Immature natural killer cell (primary cell): ENCODE results near the gene CCND1. TPM values are rescaled to one million over a fixed set of nuclear protein-coding genes. Genes with fewer than 3 reads are reported as not detected.
A peak's percentile ranks its signal among the peaks of the same experiment; 100 is the strongest.
"Not testable (repeated sequence)": the region's sequence is repeated elsewhere in the genome, so short reads cannot be mapped to it uniquely, and the experiment has no call there.

Source experiments
- DNase-seq, 3 donors: peaks; one replicate each; pipeline ENCODE4 v3.0.0; 2022; ENCODE audit warnings: mixed read lengths in 1 of 3
- H3K27ac Mint-ChIP-seq, 6 donors: one replicate each; pipeline ENCODE4 v1.8.0; 2020; ENCODE audit warnings: mixed read lengths in 6 of 6, mild to moderate bottlenecking in 5 of 6, inconsistent platforms in 4 of 6, moderate library complexity in 3 of 6
- H3K27me3 Mint-ChIP-seq, 3 donors: one replicate each; pipeline ENCODE4 v1.8.0; 2020 to 2021; ENCODE audit warnings: low read depth in 3 of 3, mild to moderate bottlenecking in 3 of 3, mixed read lengths in 3 of 3, moderate library complexity in 3 of 3, inconsistent platforms in 1 of 3
- H3K36me3 Mint-ChIP-seq, 3 donors: one replicate each; pipeline ENCODE4 v1.8.0; 2020; ENCODE audit warnings: mixed read lengths in 3 of 3, inconsistent platforms in 2 of 3, mild to moderate bottlenecking in 2 of 3
- H3K4me1 Mint-ChIP-seq, 2 donors: one replicate each; pipeline ENCODE4 v1.8.0; 2020; ENCODE audit warnings: inconsistent platforms in 2 of 2, mild to moderate bottlenecking in 2 of 2, mixed read lengths in 2 of 2, moderate library complexity in 1 of 2
- H3K4me3 Mint-ChIP-seq, 5 donors: one replicate each; pipeline ENCODE4 v1.8.0; 2020; ENCODE audit warnings: mild to moderate bottlenecking in 5 of 5, mixed read lengths in 5 of 5, inconsistent platforms in 3 of 5, moderate library complexity in 3 of 5
- H3K9me3 Mint-ChIP-seq, 6 donors: one replicate each; pipeline ENCODE4 v1.8.0; 2020; ENCODE audit warnings: mild to moderate bottlenecking in 6 of 6, mixed read lengths in 6 of 6, inconsistent platforms in 4 of 6, moderate library complexity in 3 of 6
- polyA plus RNA-seq, 3 donors: library from polyadenylated mRNA; unstranded; fragments of 300-500 nt; fragmentation: Illumina TruSeq; gene quantifications; one replicate each; pipeline ENCODE4 v1.2.3, GENCODE V29; 2021

Gene CCND1
- polyA plus RNA-seq, 3 donors from 2014 or later: 0.85 to 1.3 TPM; not detected in 1

GRCh38 chr11:69682221-69682620, 41.3 kb downstream of the CCND1 start:
- no peak overlapping the region for H3K27ac Mint-ChIP-seq
- DNase-seq: no peak
- H3K4me3 Mint-ChIP-seq: no peak overlapping the region
- peaks cover 6 to 10% of the 10 kb centered on the region in 2 donors for H3K4me1 Mint-ChIP-seq
- peaks cover 2 to 3% (median 3%) of the 10 kb centered on the region in 3 donors for H3K27me3 Mint-ChIP-seq
- no peaks in the 10 kb centered on the region for H3K36me3 Mint-ChIP-seq
- no peaks in the 10 kb centered on the region for H3K9me3 Mint-ChIP-seq

GRCh38 chr11:69682681-69683326, 41.8 kb downstream of the CCND1 start:
- Mint-ChIP-seq H3K9me3 (no peaks in the 10 kb centered on the region), H3K27me3 (peaks cover 2 to 3% (median 3%) of the 10 kb centered on the region in 3 donors), H3K4me1 (peaks cover 6 to 10% of the 10 kb centered on the region in 2 donors), H3K36me3 (no peaks in the 10 kb centered on the region), H3K4me3 (no peak overlapping the region), H3K27ac (no peak overlapping the region)
- no peak for DNase-seq

GRCh38 chr11:69683764-69684333, 42.9 kb downstream of the CCND1 start:
- H3K9me3 Mint-ChIP-seq: no peaks in the 10 kb centered on the region
- peaks cover 6 to 10% of the 10 kb centered on the region in 2 donors for H3K4me1 Mint-ChIP-seq
- no peaks in the 10 kb centered on the region for H3K36me3 Mint-ChIP-seq
- H3K27me3 Mint-ChIP-seq: peaks cover 2 to 8% (median 4%) of the 10 kb centered on the region in 3 donors
- no peak for DNase-seq
- no peak overlapping the region for H3K27ac Mint-ChIP-seq
- H3K4me3 Mint-ChIP-seq: no peak overlapping the region

- DNase-seq: no peak
- peaks cover 6 to 10% of the 10 kb centered on the region in 2 donors for H3K4me1 Mint-ChIP-seq
- H3K27ac Mint-ChIP-seq: no peak overlapping the region
- H3K36me3 Mint-ChIP-seq: no peaks in the 10 kb centered on the region
- H3K9me3 Mint-ChIP-seq: no peaks in the 10 kb centered on the region
- H3K4me3 Mint-ChIP-seq: no peak overlapping the region
- H3K27me3 Mint-ChIP-seq: peaks cover 2 to 12% (median 4%) of the 10 kb centered on the region in 3 donors
These were observed 43.7 kb downstream of the CCND1 start for GRCh38 chr11:69684651-69685050.

GRCh38 chr11:69685348-69685747, 44.4 kb downstream of the CCND1 start:
- H3K9me3 Mint-ChIP-seq: no peaks in the 10 kb centered on the region
- H3K4me3 Mint-ChIP-seq: peak overlapping the region; percentile 26 to 69 (median 59)
- H3K4me1 Mint-ChIP-seq: peaks cover 6 to 10% of the 10 kb centered on the region in 2 donors
- DNase-seq: no peak
- peaks cover 4 to 12% (median 6%) of the 10 kb centered on the region in 3 donors for H3K27me3 Mint-ChIP-seq
- no peaks in the 10 kb centered on the region for H3K36me3 Mint-ChIP-seq
- H3K27ac Mint-ChIP-seq: no peak overlapping the region

- no peak overlapping the region for H3K4me3 Mint-ChIP-seq
These were observed 45.5 kb downstream of the CCND1 start for GRCh38 chr11:69686452-69686851.

GRCh38 chr11:69686856-69687255, 45.9 kb downstream of the CCND1 start:
- no peak for DNase-seq
- no peak overlapping the region for H3K27ac Mint-ChIP-seq
- H3K9me3 Mint-ChIP-seq: no peaks in the 10 kb centered on the region
- H3K4me1 Mint-ChIP-seq: peaks cover 6 to 10% of the 10 kb centered on the region in 2 donors
- peaks cover 4 to 12% (median 6%) of the 10 kb centered on the region in 3 donors for H3K27me3 Mint-ChIP-seq
- no peak overlapping the region for H3K4me3 Mint-ChIP-seq
- H3K36me3 Mint-ChIP-seq: no peaks in the 10 kb centered on the region

More at GRCh38 chr11:69686452-69686851, 45.5 kb downstream of the CCND1 start:
- DNase-seq: no peak
- Mint-ChIP-seq H3K27me3 (peaks cover 4 to 12% (median 6%) of the 10 kb centered on the region in 3 donors), H3K4me1 (peaks cover 6 to 10% of the 10 kb centered on the region in 2 donors), H3K27ac (no peak overlapping the region), H3K36me3 (no peaks in the 10 kb centered on the region), H3K9me3 (no peaks in the 10 kb centered on the region)

- not testable (repeated sequence) for DNase-seq, H3K4me3 Mint-ChIP-seq, H3K9me3 Mint-ChIP-seq, H3K27ac Mint-ChIP-seq, H3K36me3 Mint-ChIP-seq
- Mint-ChIP-seq H3K27me3 (peaks cover 9 to 11% (median 11%) of the 10 kb centered on the region in 3 donors), H3K4me1 (peaks cover 6 to 10% of the 10 kb centered on the region in 2 donors)
These were observed 47.2 kb downstream of the CCND1 start for GRCh38 chr11:69687969-69688771.

GRCh38 chr11:69689484-69690319, 48.7 kb downstream of the CCND1 start:
- no peak for DNase-seq
- Mint-ChIP-seq H3K36me3 (no peaks in the 10 kb centered on the region), H3K4me3 (no peak overlapping the region), H3K27me3 (peaks cover 6 to 11% (median 9%) of the 10 kb centered on the region in 3 donors), H3K27ac (no peak overlapping the region), H3K4me1 (peaks cover 6 to 10% of the 10 kb centered on the region in 2 donors), H3K9me3 (no peaks in the 10 kb centered on the region)

- peaks cover 6 to 16% (median 9%) of the 10 kb centered on the region in 3 donors for H3K27me3 Mint-ChIP-seq
- no peak overlapping the region for H3K27ac Mint-ChIP-seq
- no peak for DNase-seq
- no peaks in the 10 kb centered on the region for H3K4me1 Mint-ChIP-seq
- no peak overlapping the region for H3K4me3 Mint-ChIP-seq
- H3K36me3 Mint-ChIP-seq: no peaks in the 10 kb centered on the region
- H3K9me3 Mint-ChIP-seq: no peaks in the 10 kb centered on the region
These were observed 50.5 kb downstream of the CCND1 start for GRCh38 chr11:69691463-69691862.

- Mint-ChIP-seq H3K27ac (no peak overlapping the region), H3K27me3 (peaks cover 6 to 17% (median 11%) of the 10 kb centered on the region in 3 donors), H3K9me3 (no peaks in the 10 kb centered on the region), H3K4me3 (no peak overlapping the region), H3K36me3 (no peaks in the 10 kb centered on the region), H3K4me1 (no peaks in the 10 kb centered on the region)
- no peak for DNase-seq
These were observed 51.5 kb downstream of the CCND1 start for GRCh38 chr11:69692422-69692821.

- Mint-ChIP-seq H3K27me3 (peaks cover 2 to 20% (median 5%) of the 10 kb centered on the region in 3 donors), H3K4me1 (no peaks in the 10 kb centered on the region), H3K27ac (no peak overlapping the region), H3K36me3 (no peaks in the 10 kb centered on the region), H3K4me3 (no peak overlapping the region), H3K9me3 (no peaks in the 10 kb centered on the region)
- DNase-seq: no peak
These were observed 53.8 kb downstream of the CCND1 start for GRCh38 chr11:69694781-69695180.

GRCh38 chr11:69695581-69695980, 54.6 kb downstream of the CCND1 start:
- no peak for DNase-seq
- Mint-ChIP-seq H3K27ac (no peak overlapping the region), H3K27me3 (peaks cover 2 to 17% (median 5%) of the 10 kb centered on the region in 3 donors), H3K9me3 (no peaks in the 10 kb centered on the region), H3K4me1 (no peaks in the 10 kb centered on the region), H3K4me3 (no peak overlapping the region), H3K36me3 (no peaks in the 10 kb centered on the region)
